ENCODE results near the gene CCNK. TPM values are rescaled to one million over a fixed set of nuclear protein-coding genes. Genes with fewer than 3 reads are reported as not detected.
A peak's percentile ranks its signal among the peaks of the same experiment; 100 is the strongest.

The CCNK gene
- total RNA-seq, 2 donors from 2014 or later = 15.5 to 43.1 TPM

GRCh38 chr14:99550387-99550992, 69.3 kb downstream of the CCNK start:
- intact Hi-C loops (cut with DNase I) = no loop called here
- H3K36me3 ChIP-seq = no peaks in the 10 kb centered on the region
- 93% methylated on average over 11 of the region's 11 CpGs for WGBS
- TF ChIP-seq CTCF (IDR thresholded peaks at IDR 0.05) (no peak), POLR2AphosphoS5 (IDR thresholded peaks at IDR 0.05) (no peak)
- H3K4me1 ChIP-seq (replicated peaks) = peaks cover 24% of the 10 kb centered on the region
- H3K27me3 ChIP-seq (replicated peaks; ENCODE audit: insufficient read depth) = no peaks in the 10 kb centered on the region
- DNase-seq (ENCODE audit: low spot score) = no peak
- H3K9me3 ChIP-seq = no peaks in the 10 kb centered on the region
- H3K4me3 ChIP-seq = no peak overlapping the region
- no peak overlapping the region for H3K27ac ChIP-seq

- intact Hi-C loops (cut with DNase I) = no loop called here
- DNase-seq (ENCODE audit: low spot score) = no peak
- H3K4me3 ChIP-seq = no peak overlapping the region
- no peak overlapping the region for H3K27ac ChIP-seq
- no peaks in the 10 kb centered on the region for H3K9me3 ChIP-seq
- H3K4me1 ChIP-seq (replicated peaks) = peaks cover 25% of the 10 kb centered on the region
- 79% methylated on average over 11 of the region's 11 CpGs for WGBS
- no peaks in the 10 kb centered on the region for H3K36me3 ChIP-seq
- H3K27me3 ChIP-seq (replicated peaks; ENCODE audit: insufficient read depth) = no peaks in the 10 kb centered on the region
- no peak for TF ChIP-seq POLR2A (IDR thresholded peaks at IDR 0.05)
- TF ChIP-seq CTCF (IDR thresholded peaks at IDR 0.05) = no peak
- TF ChIP-seq POLR2AphosphoS5 (IDR thresholded peaks at IDR 0.05) = no peak
Measured at GRCh38 chr14:99551034-99551922, 70.1 kb downstream of the CCNK start.

GRCh38 chr14:99552021-99552553, 70.9 kb downstream of the CCNK start:
- Histone ChIP-seq H3K27ac (no peak overlapping the region), H3K4me3 (no peak overlapping the region), H3K36me3 (no peaks in the 10 kb centered on the region), H3K27me3 (replicated peaks; ENCODE audit: insufficient read depth) (no peaks in the 10 kb centered on the region), H3K4me1 (replicated peaks) (peaks cover 25% of the 10 kb centered on the region), H3K9me3 (no peaks in the 10 kb centered on the region)
- TF ChIP-seq POLR2A (IDR thresholded peaks at IDR 0.05) = no peak
- no peak for TF ChIP-seq CTCF (IDR thresholded peaks at IDR 0.05)
- TF ChIP-seq POLR2AphosphoS5 (IDR thresholded peaks at IDR 0.05) = no peak
- 79% methylated on average over 9 of the region's 9 CpGs for WGBS
- no peak for DNase-seq (ENCODE audit: low spot score)
- intact Hi-C loops (cut with DNase I) = no loop called here

GRCh38 chr14:99552572-99553216, 71.5 kb downstream of the CCNK start:
- Histone ChIP-seq H3K4me3 (no peak overlapping the region), H3K9me3 (no peaks in the 10 kb centered on the region), H3K36me3 (no peaks in the 10 kb centered on the region), H3K27me3 (replicated peaks; ENCODE audit: insufficient read depth) (no peaks in the 10 kb centered on the region), H3K27ac (no peak overlapping the region), H3K4me1 (replicated peaks) (peaks cover 25% of the 10 kb centered on the region)
- 76% methylated on average over 13 of the region's 13 CpGs for WGBS
- TF ChIP-seq POLR2AphosphoS5 (IDR thresholded peaks at IDR 0.05) = no peak
- no peak for DNase-seq (ENCODE audit: low spot score)
- intact Hi-C loops (cut with DNase I) = no loop called here

- TF ChIP-seq POLR2A (IDR thresholded peaks at IDR 0.05) (no peak), CTCF (IDR thresholded peaks at IDR 0.05) (no peak), POLR2AphosphoS5 (IDR thresholded peaks at IDR 0.05) (no peak)
- Histone ChIP-seq H3K27ac (peak overlapping the region in 1 of 2 donors; percentile 47), H3K9me3 (no peaks in the 10 kb centered on the region), H3K27me3 (replicated peaks; ENCODE audit: insufficient read depth) (no peaks in the 10 kb centered on the region), H3K4me3 (no peak overlapping the region), H3K36me3 (no peaks in the 10 kb centered on the region), H3K4me1 (replicated peaks) (peaks cover 25% of the 10 kb centered on the region)
- no peak for DNase-seq (ENCODE audit: low spot score)
- 54% methylated on average over 7 of the region's 12 CpGs for WGBS
- intact Hi-C loops (cut with DNase I) = no loop called here
Measured at GRCh38 chr14:99554184-99554583, 73.0 kb downstream of the CCNK start.
